Measurements from ENCODE around the gene CDC16. TPM values are rescaled to one million over a fixed set of nuclear protein-coding genes. Genes with fewer than 3 reads are reported as not detected.

CDC16 gene
- total and polyA plus RNA-seq, 2 of the 4 experiments (the other 2 are of a cell fraction) = 41.6 to 66.6 TPM

DNA sequence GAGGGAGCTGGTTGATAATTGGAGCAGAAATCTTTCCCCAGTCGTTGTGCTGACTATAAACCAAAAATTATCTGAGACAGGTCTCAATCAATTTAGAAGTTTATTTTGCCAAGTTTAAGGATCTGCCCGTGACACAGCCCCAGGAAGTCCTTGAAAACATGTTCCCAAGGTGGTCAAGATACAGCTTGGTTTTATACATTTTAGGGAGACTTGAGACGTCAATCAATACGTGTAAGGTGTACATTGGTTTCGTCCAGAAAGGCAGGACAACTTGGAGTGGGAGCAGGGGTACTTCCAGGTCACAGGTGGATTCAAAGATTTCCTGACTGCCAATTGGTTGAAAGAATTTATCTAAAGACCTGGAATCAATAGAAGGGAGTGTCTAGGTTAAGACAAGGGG, 38.1 kb upstream of the CDC16 start:
- no peak for ATAC-seq (ENCODE audit: low read depth)

More for the DNA sequence above, 38.1 kb upstream of the CDC16 start:
- in situ Hi-C loops (cut with MboI; ENCODE audit: low sequenced_read_pairs) (no loop called here), dilution Hi-C loops (cut with HindIII; ENCODE audit: low sequenced_read_pairs, unreplicated experiment) (no loop called here), intact Hi-C loops (cut with micrococcal nuclease) (no loop called here)
- H3K36me3 ChIP-seq (ENCODE audit: control insufficient read depth, insufficient read depth, low read length) = no peaks in the 10 kb centered on the region
- 67% methylated on average over 4 of the region's 5 CpGs; no CpG with 5 or more reads in 1 of the 2 experiments for WGBS, 2 experiments (ENCODE audit: extremely low coverage in 2 of 2, insufficient read length in 1 of 2)
- no peak overlapping the region for H4K8ac ChIP-seq (ENCODE audit: low read depth in 2 of 2, low read length in 2 of 2)
- no peak overlapping the region for H3K56ac ChIP-seq (ENCODE audit: extremely low read depth, insufficient read depth, low read length)
- POLR2A ChIA-PET (ENCODE audit: unreplicated experiment) = no interaction called here
- BruUV-seq (replicated peaks) = no TSS peak
- H3K27me3 ChIP-seq (ENCODE audit: control insufficient read depth, insufficient read depth, low read length) = peaks cover 40% of the 10 kb centered on the region
- 0 out of 2 replicates have a peak, but pooled peaks cover 2% of the 10 kb centered on the region for H3K9me1 ChIP-seq (ENCODE audit: insufficient read depth, low read length)
- no peak overlapping the region for H2AK5ac ChIP-seq (ENCODE audit: low read depth, low read length)
- H3K18ac ChIP-seq (ENCODE audit: low read depth, low read length) = no peak overlapping the region
- no peak overlapping the region for H3K14ac ChIP-seq (replicated peaks; ENCODE audit: low read depth, low read length)
- H3K9ac ChIP-seq (ENCODE audit: low read depth, low read length) = no peak overlapping the region
- H2BK20ac ChIP-seq (ENCODE audit: low read depth, low read length) = no peak overlapping the region
- no peak overlapping the region for H3K4me3 ChIP-seq (ENCODE audit: insufficient read depth, low read depth, low read length)
- peaks cover 3% of the 10 kb centered on the region for H3K9me3 ChIP-seq (ENCODE audit: control insufficient read depth, insufficient read depth, low read length)
- H3K4me2 ChIP-seq (ENCODE audit: low read depth, low read length) = no peak overlapping the region
- H2BK5ac ChIP-seq (ENCODE audit: low read depth, low read length, poor library complexity, severe bottlenecking) = no peak overlapping the region
- no peak overlapping the region for H3K27ac ChIP-seq (ENCODE audit: insufficient read depth, low read length)
- no peak overlapping the region for H2BK15ac ChIP-seq (ENCODE audit: low read depth, low read length)
- H3K4ac ChIP-seq (ENCODE audit: low read depth, low read length) = no peak overlapping the region
- H2AFZ ChIP-seq (replicated peaks; ENCODE audit: low read length, poor library complexity) = no peak overlapping the region
- H2BK120ac ChIP-seq (ENCODE audit: low read depth, low read length) = no peak overlapping the region
- no peak overlapping the region for H4K91ac ChIP-seq (ENCODE audit: insufficient read depth, low read depth, low read length)
- no peak for DNase-seq
- no peaks in the 10 kb centered on the region for H3K4me1 ChIP-seq (ENCODE audit: control insufficient read depth, insufficient read depth, low read length)
- no peak overlapping the region for H3K23ac ChIP-seq (ENCODE audit: low read depth, low read length)
- no peaks in the 10 kb centered on the region for H3K79me1 ChIP-seq (ENCODE audit: low read depth in 1 of 2, low read length in 2 of 2)
- no peak for TF ChIP-seq RFX5 (IDR thresholded peaks at IDR 0.05; ENCODE audit: low read depth, low read length)
- no peak for TF ChIP-seq CHD1 (IDR thresholded peaks at IDR 0.05; ENCODE audit: low read depth, low read length)
- no peak for TF ChIP-seq MAZ (IDR thresholded peaks at IDR 0.05; ENCODE audit: borderline replicate concordance, low read depth, low read length)
- TF ChIP-seq CEBPB (IDR thresholded peaks at IDR 0.05; ENCODE audit: low read depth, low read length) = no peak
- TF ChIP-seq FOS (IDR thresholded peaks at IDR 0.05; ENCODE audit: low read depth, low read length) = no peak
- TF ChIP-seq MAFK (IDR thresholded peaks at IDR 0.05; ENCODE audit: low read depth, low read length) = no peak
- no peak overlapping the region for H4K5ac ChIP-seq (ENCODE audit: low read depth, low read length)
- no peak overlapping the region for H2AK9ac ChIP-seq (replicated peaks; ENCODE audit: low read depth, low read length, poor library complexity)
- CTCF ChIA-PET = interaction anchor here (0.6 kb wide), 1 partner anchor 10 kb away, joined by 3 read pairs; no protein-coding TSS in a partner anchor
- no peaks in the 10 kb centered on the region for H4K20me1 ChIP-seq (ENCODE audit: insufficient read depth, low read length)

Measured in IMR-90 (cell line).